ENCODE results near the gene IKZF3.

IKZF3 gene

GRCh38 chr17:39814497-39814896, 49.6 kb downstream of the IKZF3 start:
- no peak for DNase-seq (ENCODE audit: low spot score)

- DNase-seq (ENCODE audit: low spot score): peak; percentile 87
Measured at GRCh38 chr17:39813631-39814030, 50.5 kb downstream of the IKZF3 start.

- no peak for DNase-seq (ENCODE audit: low spot score)
Measured at GRCh38 chr17:39812466-39812865, 51.6 kb downstream of the IKZF3 start.

- no peak for DNase-seq (ENCODE audit: low spot score)
Measured at GRCh38 chr17:39810939-39811728, 53.0 kb downstream of the IKZF3 start.

- DNase-seq (ENCODE audit: low spot score): no peak
Measured at GRCh38 chr17:39809221-39809620, 54.9 kb downstream of the IKZF3 start.

- DNase-seq (ENCODE audit: low spot score): no peak
Measured at GRCh38 chr17:39808409-39808997, 55.6 kb downstream of the IKZF3 start.

- no peak for DNase-seq (ENCODE audit: low spot score)
Measured at GRCh38 chr17:39804839-39805238, 59.3 kb downstream of the IKZF3 start.

GRCh38 chr17:39801055-39801454, 63.1 kb downstream of the IKZF3 start:
- DNase-seq (ENCODE audit: low spot score): no peak

- peak; percentile 82 for DNase-seq (ENCODE audit: low spot score)
Measured at GRCh38 chr17:39800540-39800939, 63.6 kb downstream of the IKZF3 start.

GRCh38 chr17:39799395-39799794, 64.7 kb downstream of the IKZF3 start:
- no peak for DNase-seq (ENCODE audit: low spot score)

- peak; percentile 47 for DNase-seq (ENCODE audit: low spot score)
Measured at GRCh38 chr17:39794249-39794970, 69.7 kb downstream of the IKZF3 start.

GRCh38 chr17:39793301-39793872, 70.7 kb downstream of the IKZF3 start:
- no peak for DNase-seq (ENCODE audit: low spot score)

- no peak for DNase-seq (ENCODE audit: low spot score)
Measured at GRCh38 chr17:39792526-39793221, 71.4 kb downstream of the IKZF3 start.

- DNase-seq (ENCODE audit: low spot score): peak; percentile 74
Measured at GRCh38 chr17:39791111-39791992, 72.8 kb downstream of the IKZF3 start.

- no peak for DNase-seq (ENCODE audit: low spot score)
Measured at GRCh38 chr17:39787743-39788484, 76.2 kb downstream of the IKZF3 start.

GRCh38 chr17:39787041-39787440, 77.1 kb downstream of the IKZF3 start:
- DNase-seq (ENCODE audit: low spot score): no peak

GRCh38 chr17:39782980-39783379, 81.1 kb downstream of the IKZF3 start:
- no peak for DNase-seq (ENCODE audit: low spot score)

- DNase-seq (ENCODE audit: low spot score): no peak
Measured at GRCh38 chr17:39782481-39782880, 81.6 kb downstream of the IKZF3 start.

- DNase-seq (ENCODE audit: low spot score): no peak
Measured at GRCh38 chr17:39781861-39782213, 82.3 kb downstream of the IKZF3 start.
